ENCODE measurements around the gene GALNT12. TPM values are rescaled to one million over a fixed set of nuclear protein-coding genes. Genes with fewer than 3 reads are reported as not detected.

GALNT12 gene
- polyA plus RNA-seq, 1 donor (not counting 4 experiments of a cell fraction or from before 2014, with no cell fraction given) = 1.8 TPM

DNA sequence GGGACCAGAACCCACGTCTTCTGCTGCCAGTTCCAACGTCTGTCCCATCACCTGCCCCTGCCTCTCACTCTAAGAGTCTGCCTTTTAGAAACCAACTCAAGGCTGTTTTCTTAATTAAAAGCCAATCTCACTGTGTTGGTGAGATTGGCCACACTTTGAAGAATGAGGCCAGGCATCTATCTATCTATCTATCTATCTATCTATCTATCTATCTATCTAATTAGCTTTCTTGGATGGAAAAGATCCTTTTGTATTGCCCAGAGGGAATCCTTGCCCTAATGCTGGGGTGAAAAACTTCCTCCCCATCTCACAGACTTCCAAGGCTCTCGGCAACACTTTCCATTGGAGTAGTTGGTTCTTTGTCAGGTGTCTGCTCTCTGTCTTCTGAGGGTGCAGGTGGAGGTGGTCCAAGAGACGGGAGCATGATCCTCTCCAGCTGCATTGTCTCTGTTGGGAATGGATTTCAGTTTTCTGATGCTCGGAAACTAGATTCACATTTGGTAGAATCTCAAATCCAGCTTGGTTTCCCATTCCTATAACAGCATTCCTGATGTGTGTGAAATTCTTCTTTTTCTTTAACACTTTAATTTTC lies 57.9 kb downstream of the GALNT12 start:
- TF ChIP-seq, protein P1, sequence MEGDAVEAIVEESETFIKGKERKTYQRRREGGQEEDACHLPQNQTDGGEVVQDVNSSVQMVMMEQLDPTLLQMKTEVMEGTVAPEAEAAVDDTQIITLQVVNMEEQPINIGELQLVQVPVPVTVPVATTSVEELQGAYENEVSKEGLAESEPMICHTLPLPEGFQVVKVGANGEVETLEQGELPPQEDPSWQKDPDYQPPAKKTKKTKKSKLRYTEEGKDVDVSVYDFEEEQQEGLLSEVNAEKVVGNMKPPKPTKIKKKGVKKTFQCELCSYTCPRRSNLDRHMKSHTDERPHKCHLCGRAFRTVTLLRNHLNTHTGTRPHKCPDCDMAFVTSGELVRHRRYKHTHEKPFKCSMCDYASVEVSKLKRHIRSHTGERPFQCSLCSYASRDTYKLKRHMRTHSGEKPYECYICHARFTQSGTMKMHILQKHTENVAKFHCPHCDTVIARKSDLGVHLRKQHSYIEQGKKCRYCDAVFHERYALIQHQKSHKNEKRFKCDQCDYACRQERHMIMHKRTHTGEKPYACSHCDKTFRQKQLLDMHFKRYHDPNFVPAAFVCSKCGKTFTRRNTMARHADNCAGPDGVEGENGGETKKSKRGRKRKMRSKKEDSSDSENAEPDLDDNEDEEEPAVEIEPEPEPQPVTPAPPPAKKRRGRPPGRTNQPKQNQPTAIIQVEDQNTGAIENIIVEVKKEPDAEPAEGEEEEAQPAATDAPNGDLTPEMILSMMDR (optimal IDR thresholded peaks at IDR 0.05 in 1 of 3, IDR thresholded peaks at IDR 0.05 in 1 of 3, conservative IDR thresholded peaks at IDR 0.05 in 1 of 3; ENCODE audit: extremely low read depth in 1 of 3, insufficient read depth in 2 of 3, low read length in 3 of 3) = no peak
- TF ChIP-seq EZH2 (IDR thresholded peaks at IDR 0.05; ENCODE audit: low read length) = no peak
- no peaks in the 10 kb centered on the region for H4K20me1 ChIP-seq (ENCODE audit: control insufficient read depth, extremely low read depth, insufficient read depth, low read length)
- no peak overlapping the region for H3K27ac ChIP-seq (ENCODE audit: control insufficient read depth, insufficient read depth, low read length)

DNA sequence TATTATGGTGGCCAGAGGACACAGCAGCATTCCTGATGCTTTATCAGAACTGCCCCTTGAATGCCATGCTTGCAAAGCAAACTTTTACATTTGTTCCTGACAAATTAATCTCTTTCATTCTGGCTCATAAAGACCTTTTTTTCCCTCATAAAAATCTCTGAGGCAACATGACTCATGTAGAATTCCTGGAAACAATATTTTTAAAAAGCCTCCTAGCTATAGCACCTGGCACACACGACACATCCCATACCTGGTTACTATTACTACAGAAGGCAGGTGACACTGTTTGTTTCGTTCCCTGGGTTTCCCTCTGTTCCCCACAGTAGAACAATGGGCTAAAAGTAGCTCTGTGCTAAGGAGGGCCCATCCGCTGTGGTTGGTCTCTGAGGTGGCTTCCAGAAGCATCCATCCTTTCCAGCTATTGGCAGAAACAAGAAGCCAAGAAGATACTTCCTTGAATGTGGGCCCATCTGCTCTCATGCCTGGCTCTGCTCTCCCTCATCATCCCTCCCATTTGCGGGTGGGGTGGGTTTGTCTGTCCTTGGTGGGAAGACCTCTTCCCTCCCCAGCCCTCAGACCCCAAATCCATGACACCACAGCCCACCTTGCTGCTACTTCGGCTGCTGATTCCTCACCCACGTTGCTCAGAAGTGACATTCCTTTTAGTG lies 59.1 kb downstream of the GALNT12 start:
- H3K9me1 ChIP-seq (ENCODE audit: control insufficient read depth, extremely low read depth, insufficient read depth, low read length) = no peaks in the 10 kb centered on the region
- H3K36me3 ChIP-seq (ENCODE audit: control insufficient read depth in 2 of 2, extremely low read depth in 1 of 2, insufficient read depth in 2 of 2, low read length in 2 of 2) = no peaks in the 10 kb centered on the region
- H3K9ac ChIP-seq (ENCODE audit: control insufficient read depth, extremely low read depth, insufficient read depth, low read length) = no peak overlapping the region
- H2AFZ ChIP-seq (ENCODE audit: control insufficient read depth, low read length) = no peak overlapping the region
- peaks cover 6% of the 10 kb centered on the region for H3K27me3 ChIP-seq (ENCODE audit: control insufficient read depth, extremely low read depth, insufficient read depth, low read length)
- no peak overlapping the region for H3K4me2 ChIP-seq (ENCODE audit: control insufficient read depth, extremely low read depth, insufficient read depth, low read depth, low read length)
- H3K4me3 ChIP-seq (ENCODE audit: control insufficient read depth in 2 of 3, extremely low read depth in 1 of 3, insufficient read depth in 2 of 3, low read depth in 1 of 3, low read length in 3 of 3) = no peak overlapping the region
- no peak overlapping the region for H3K27ac ChIP-seq (ENCODE audit: control insufficient read depth, insufficient read depth, low read length)
- no peaks in the 10 kb centered on the region for H3K79me2 ChIP-seq (ENCODE audit: control insufficient read depth, insufficient read depth, low read length)
- no peaks in the 10 kb centered on the region for H3K9me3 ChIP-seq (ENCODE audit: control insufficient read depth, low read depth, low read length)
- FAIRE-seq (no peak), DNase-seq (ENCODE audit: low read depth, low spot score) (no peak)
- dilution Hi-C loops (cut with MboI; ENCODE audit: extremely low pct_ligation_motif_present, low sequenced_read_pairs) = no loop called here
- TF ChIP-seq EZH2 (IDR thresholded peaks at IDR 0.05; ENCODE audit: low read length) = no peak
- TF ChIP-seq, protein P1 (optimal IDR thresholded peaks at IDR 0.05 in 1 of 3, IDR thresholded peaks at IDR 0.05 in 1 of 3, conservative IDR thresholded peaks at IDR 0.05 in 1 of 3; ENCODE audit: extremely low read depth in 1 of 3, insufficient read depth in 2 of 3, low read length in 3 of 3) = no peak
- no peaks in the 10 kb centered on the region for H3K4me1 ChIP-seq (ENCODE audit: control insufficient read depth, extremely low read depth, insufficient read depth, low read length)
- no peaks in the 10 kb centered on the region for H4K20me1 ChIP-seq (ENCODE audit: control insufficient read depth, extremely low read depth, insufficient read depth, low read length)

More for the DNA sequence above, 57.9 kb downstream of the GALNT12 start:
- Histone ChIP-seq H3K4me2 (ENCODE audit: control insufficient read depth, extremely low read depth, insufficient read depth, low read depth, low read length) (no peak overlapping the region), H3K4me1 (ENCODE audit: control insufficient read depth, extremely low read depth, insufficient read depth, low read length) (no peaks in the 10 kb centered on the region), H3K9ac (ENCODE audit: control insufficient read depth, extremely low read depth, insufficient read depth, low read length) (no peak overlapping the region), H2AFZ (ENCODE audit: control insufficient read depth, low read length) (no peak overlapping the region), H3K27me3 (ENCODE audit: control insufficient read depth, extremely low read depth, insufficient read depth, low read length) (peaks cover 6% of the 10 kb centered on the region), H3K9me3 (ENCODE audit: control insufficient read depth, low read depth, low read length) (no peaks in the 10 kb centered on the region), H3K4me3 (ENCODE audit: control insufficient read depth in 2 of 3, extremely low read depth in 1 of 3, insufficient read depth in 2 of 3, low read depth in 1 of 3, low read length in 3 of 3) (no peak overlapping the region), H3K36me3 (ENCODE audit: control insufficient read depth in 2 of 2, extremely low read depth in 1 of 2, insufficient read depth in 2 of 2, low read length in 2 of 2) (no peaks in the 10 kb centered on the region), H3K9me1 (ENCODE audit: control insufficient read depth, extremely low read depth, insufficient read depth, low read length) (no peaks in the 10 kb centered on the region), H3K79me2 (ENCODE audit: control insufficient read depth, insufficient read depth, low read length) (no peaks in the 10 kb centered on the region)
- dilution Hi-C loops (cut with MboI; ENCODE audit: extremely low pct_ligation_motif_present, low sequenced_read_pairs) = no loop called here
- FAIRE-seq = no peak
- DNase-seq (ENCODE audit: low read depth, low spot score) = no peak
